OCI-LY3 (cell line): Measurements from ENCODE around the gene EDN1.

ENCODE experiments used
- H2AFZ ChIP-seq: fragments of 200-600, 300-600 bp; shearing (Covaris generic); 2 replicates; pipeline ENCODE4 v1.6.0; 2014; ENCODE audit warnings: antibody characterized with exemption, low read depth, low read length
- H3K27ac ChIP-seq: fragments of 200-600, 300-600 bp; sonication (generic); 2 replicates; pipeline ENCODE4 v1.5.1; 2014; ENCODE audit warnings: mild to moderate bottlenecking, low read length, moderate library complexity, mixed read lengths
- H3K27me3 ChIP-seq: fragments of 200-600, 300-600 bp; sonication (generic); 2 replicates; pipeline ENCODE4 v1.6.1; 2014; ENCODE audit warnings: low read depth, low read length, mixed read lengths
- H3K36me3 ChIP-seq: fragments of 200-600, 300-600 bp; sonication (generic); replicated peaks from 2 replicates; pipeline ENCODE3; 2014; ENCODE audit warnings: low read depth, low read length, mixed read lengths
- H3K4me1 ChIP-seq: fragments of 300-600, 200-600 bp; sonication (generic); 2 replicates; pipeline ENCODE4 v1.6.1; 2014; ENCODE audit warnings: low read length, mixed read lengths
- H3K4me2 ChIP-seq: fragments of 200-600, 300-600 bp; sonication (generic); 2 replicates; pipeline ENCODE4 v1.6.1; 2014; ENCODE audit warnings: low read length, mixed read lengths
- H3K4me3 ChIP-seq: fragments of 300-600, 200-600 bp; sonication (generic); 2 replicates; pipeline ENCODE4 v1.5.1; 2014; ENCODE audit warnings: antibody characterized with exemption, mild to moderate bottlenecking, low read length, moderate library complexity
- H3K79me2 ChIP-seq: fragments of 300-600, 200-600 bp; shearing (Covaris generic); 2 replicates; pipeline ENCODE4 v1.6.1; 2014; ENCODE audit warnings: mild to moderate bottlenecking, low read length, mixed read lengths
- H3K9ac ChIP-seq: fragments of 300-600, 200-600 bp; shearing (Covaris generic); 2 replicates; pipeline ENCODE4 v1.6.0; 2014; ENCODE audit warnings: mild to moderate bottlenecking, low read length, moderate library complexity
- H3K9me3 ChIP-seq: fragments of 200-600, 300-600 bp; shearing (Covaris generic); 2 replicates; pipeline ENCODE4 v1.6.1; 2014; ENCODE audit warnings: low read length, mixed read lengths; ENCODE audit not compliant: insufficient read depth
- H4K20me1 ChIP-seq: fragments of 200-600, 300-600 bp; sonication (generic); 2 replicates; pipeline ENCODE4 v1.6.1; 2016; ENCODE audit warnings: low read length, mixed read lengths; ENCODE audit not compliant: insufficient read depth
- EZH2phosphoT487 ChIP-seq: fragments of 200-600 bp; shearing (Covaris generic); IDR thresholded peaks from 2 replicates; pipeline ENCODE4 v1.6.1; 2018; ENCODE audit warnings: antibody characterized with exemption, mixed run types, low read depth
- TF ChIP-seq, protein P1 (sequence below): fragments of 200-600, 300-600 bp; sonication (generic); IDR thresholded peaks from 2 replicates; pipeline ENCODE4 v1.5.1; 2014; ENCODE audit warnings: antibody characterized with exemption, low read length, low read depth

Gene EDN1

DNA sequence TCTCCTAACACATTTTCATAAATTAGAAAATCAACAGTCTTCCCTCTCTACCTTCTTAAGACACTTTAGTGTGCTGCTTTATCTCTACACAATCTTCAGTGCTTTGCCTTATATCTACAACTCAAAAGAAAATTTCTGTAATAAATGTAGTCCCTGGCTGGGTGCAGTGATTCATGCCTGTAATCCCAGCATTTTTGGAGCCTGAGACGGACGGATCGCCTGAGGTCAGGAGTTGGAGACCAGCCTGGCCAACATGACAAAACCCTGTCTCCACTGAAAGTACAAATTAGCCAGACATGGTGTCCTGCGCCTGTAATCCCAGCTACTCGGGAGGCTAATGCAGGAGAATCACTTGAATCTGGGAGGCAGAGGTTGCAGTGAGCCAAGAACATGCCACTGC, 9.7 kb upstream of the EDN1 start:
- Histone ChIP-seq H3K4me1 (no peaks in the 10 kb centered on the region), H3K9ac (no peak overlapping the region), H2AFZ (no peak overlapping the region), H3K79me2 (no peaks in the 10 kb centered on the region), H3K27ac (no peak overlapping the region), H3K4me3 (no peak overlapping the region), H4K20me1 (no peaks in the 10 kb centered on the region), H3K27me3 (peaks cover 26% of the 10 kb centered on the region), H3K36me3 (no peaks in the 10 kb centered on the region), H3K4me2 (no peak overlapping the region), H3K9me3 (no peaks in the 10 kb centered on the region)
- no peak for TF ChIP-seq EZH2phosphoT487
- TF ChIP-seq, protein P1, sequence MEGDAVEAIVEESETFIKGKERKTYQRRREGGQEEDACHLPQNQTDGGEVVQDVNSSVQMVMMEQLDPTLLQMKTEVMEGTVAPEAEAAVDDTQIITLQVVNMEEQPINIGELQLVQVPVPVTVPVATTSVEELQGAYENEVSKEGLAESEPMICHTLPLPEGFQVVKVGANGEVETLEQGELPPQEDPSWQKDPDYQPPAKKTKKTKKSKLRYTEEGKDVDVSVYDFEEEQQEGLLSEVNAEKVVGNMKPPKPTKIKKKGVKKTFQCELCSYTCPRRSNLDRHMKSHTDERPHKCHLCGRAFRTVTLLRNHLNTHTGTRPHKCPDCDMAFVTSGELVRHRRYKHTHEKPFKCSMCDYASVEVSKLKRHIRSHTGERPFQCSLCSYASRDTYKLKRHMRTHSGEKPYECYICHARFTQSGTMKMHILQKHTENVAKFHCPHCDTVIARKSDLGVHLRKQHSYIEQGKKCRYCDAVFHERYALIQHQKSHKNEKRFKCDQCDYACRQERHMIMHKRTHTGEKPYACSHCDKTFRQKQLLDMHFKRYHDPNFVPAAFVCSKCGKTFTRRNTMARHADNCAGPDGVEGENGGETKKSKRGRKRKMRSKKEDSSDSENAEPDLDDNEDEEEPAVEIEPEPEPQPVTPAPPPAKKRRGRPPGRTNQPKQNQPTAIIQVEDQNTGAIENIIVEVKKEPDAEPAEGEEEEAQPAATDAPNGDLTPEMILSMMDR = no peak

DNA sequence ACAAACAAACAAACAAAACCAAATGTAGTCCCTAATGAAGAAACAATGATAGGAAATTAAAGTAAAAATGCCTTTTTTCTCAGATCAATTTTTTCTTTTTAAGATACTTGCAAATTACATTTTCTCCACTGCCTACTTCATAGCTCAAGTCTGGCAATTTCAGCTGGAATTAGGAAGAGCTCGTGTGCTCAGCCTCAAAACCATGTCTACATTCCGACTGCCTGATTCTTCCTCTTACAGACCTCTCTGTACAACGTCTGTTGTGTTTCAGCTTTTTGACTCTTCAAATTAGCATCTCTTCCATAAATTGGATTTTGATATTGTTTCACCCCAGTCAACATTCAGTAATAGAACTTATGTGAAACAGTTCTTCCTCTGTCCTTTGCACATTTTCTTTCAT, 9.3 kb upstream of the EDN1 start:
- no peak for TF ChIP-seq EZH2phosphoT487
- TF ChIP-seq, protein P1 = no peak
- Histone ChIP-seq H2AFZ (no peak overlapping the region), H3K36me3 (no peaks in the 10 kb centered on the region), H3K27me3 (peaks cover 26% of the 10 kb centered on the region), H3K4me3 (no peak overlapping the region), H3K79me2 (no peaks in the 10 kb centered on the region), H3K9me3 (no peaks in the 10 kb centered on the region), H3K4me1 (no peaks in the 10 kb centered on the region), H3K9ac (no peak overlapping the region), H3K4me2 (no peak overlapping the region), H3K27ac (no peak overlapping the region), H4K20me1 (no peaks in the 10 kb centered on the region)

DNA sequence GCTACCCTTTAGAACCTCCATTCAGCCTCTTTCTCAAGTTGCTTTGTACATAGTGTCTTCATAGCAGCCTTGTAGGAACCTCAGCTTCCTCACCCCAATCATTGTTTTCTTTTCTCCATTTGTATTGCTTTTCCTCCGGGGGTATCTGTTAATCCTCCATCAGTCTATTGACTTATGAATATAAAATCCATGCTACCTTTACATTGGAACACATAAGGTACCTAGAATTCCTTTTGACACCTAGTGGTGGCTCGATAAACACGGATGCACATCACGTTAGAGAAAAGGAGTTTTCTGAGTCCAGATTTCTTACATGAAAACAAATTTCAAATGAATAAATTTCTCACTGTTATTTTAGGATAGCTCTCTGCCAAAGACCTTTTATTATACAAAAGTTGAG, 6.3 kb upstream of the EDN1 start:
- Histone ChIP-seq H2AFZ (no peak overlapping the region), H3K27me3 (peaks cover 26% of the 10 kb centered on the region), H3K9ac (no peak overlapping the region), H3K4me1 (no peaks in the 10 kb centered on the region), H3K9me3 (no peaks in the 10 kb centered on the region), H3K4me2 (no peak overlapping the region), H3K79me2 (no peaks in the 10 kb centered on the region), H3K4me3 (no peak overlapping the region), H3K27ac (no peak overlapping the region), H3K36me3 (no peaks in the 10 kb centered on the region), H4K20me1 (no peaks in the 10 kb centered on the region)
- TF ChIP-seq, protein P1 = no peak
- TF ChIP-seq EZH2phosphoT487 = no peak

DNA sequence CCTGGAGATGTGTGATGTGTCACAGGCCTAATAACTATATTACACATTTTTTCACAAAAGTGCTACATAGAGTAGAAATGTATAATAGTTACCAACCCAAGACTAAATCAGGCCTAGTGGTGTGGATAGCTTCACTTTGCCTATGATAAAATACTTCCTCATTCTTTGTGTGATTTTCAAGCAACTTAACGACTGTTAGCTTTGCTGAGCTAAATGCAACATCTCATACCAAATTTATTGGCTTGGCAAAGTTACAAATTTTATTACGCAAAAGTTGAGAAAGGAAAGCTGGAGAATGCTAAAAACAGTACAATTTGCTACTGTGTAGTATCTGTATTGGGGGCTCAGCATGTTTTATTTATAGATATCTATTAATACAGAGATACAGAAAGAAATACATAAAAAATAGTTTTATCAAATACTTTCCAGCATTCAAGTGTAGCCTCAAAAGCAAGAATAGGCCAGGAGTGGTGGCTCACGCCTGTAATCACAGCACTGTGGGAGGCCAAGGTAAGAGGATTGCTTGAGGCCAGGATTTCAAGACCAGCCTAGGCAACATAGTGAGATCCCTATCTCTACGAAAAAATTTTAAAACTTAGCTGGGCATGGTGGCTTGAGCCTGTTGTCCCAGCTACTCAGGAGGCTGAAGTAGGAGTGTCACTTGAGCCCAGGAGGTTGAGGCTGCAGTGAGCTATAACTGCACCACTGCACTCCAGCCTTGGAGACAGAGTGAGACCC, 3.6 kb upstream of the EDN1 start:
- Histone ChIP-seq H2AFZ (no peak overlapping the region), H3K79me2 (no peaks in the 10 kb centered on the region), H3K4me2 (no peak overlapping the region), H3K4me1 (peaks cover 8% of the 10 kb centered on the region; the same call in 1 of the 2 replicates), H3K4me3 (no peak overlapping the region), H3K27me3 (peaks cover 30% of the 10 kb centered on the region), H3K9me3 (no peaks in the 10 kb centered on the region), H4K20me1 (no peaks in the 10 kb centered on the region), H3K36me3 (no peaks in the 10 kb centered on the region), H3K27ac (no peak overlapping the region), H3K9ac (no peak overlapping the region)
- TF ChIP-seq EZH2phosphoT487 = no peak
- TF ChIP-seq, protein P1 = no peak
